SW480 (cell line): ENCODE results near the gene NPAS3.

Experiments used
- DNase-seq: peaks from one replicate; pipeline ENCODE4 v3.0.0-alpha.2; 2016; ENCODE audit warnings: low spot score

The NPAS3 gene

DNA sequence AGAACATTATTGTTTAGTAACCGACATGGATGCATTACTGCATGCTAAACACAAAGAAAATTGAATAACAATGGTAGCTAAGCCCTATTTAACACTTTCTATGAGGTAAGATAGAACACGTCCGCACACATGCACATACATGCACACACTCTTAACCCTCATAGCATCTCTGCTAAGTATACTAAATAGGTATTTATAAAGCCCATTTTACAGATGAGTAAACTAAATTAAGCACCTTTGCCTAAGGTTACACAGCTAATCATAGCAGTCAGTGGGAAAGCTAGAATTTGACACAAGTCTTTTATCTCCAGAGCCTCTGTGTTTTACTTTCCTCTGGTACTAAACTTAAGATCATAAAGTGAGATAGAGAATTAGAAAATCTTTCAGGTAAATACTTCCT lies 577.2 kb downstream of the NPAS3 start:
- no peak for DNase-seq

DNA sequence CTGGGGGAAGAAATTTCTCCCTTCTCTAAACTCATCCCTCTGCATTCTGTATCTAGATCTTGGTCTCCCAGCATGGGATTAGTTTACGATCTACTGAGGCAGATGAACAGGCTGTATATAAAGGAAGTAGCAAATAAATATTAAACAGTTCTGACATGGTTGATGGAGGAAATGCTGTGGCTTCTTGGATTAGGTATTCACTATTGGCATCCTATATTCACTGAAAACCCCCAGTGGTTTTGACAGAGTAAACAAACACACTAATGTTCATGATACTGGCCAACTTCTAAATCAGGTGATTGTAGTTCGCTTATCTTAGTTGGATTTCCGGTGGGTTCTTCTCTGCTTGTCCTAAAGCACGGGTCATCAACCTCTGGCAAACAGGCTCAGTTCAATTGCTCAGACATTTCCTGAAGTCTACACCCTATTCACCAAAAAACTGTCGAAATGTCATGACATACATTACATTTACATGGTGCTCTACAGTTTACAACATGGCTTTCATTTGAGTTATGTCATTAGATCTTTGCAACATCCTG lies 578.3 kb downstream of the NPAS3 start:
- no peak for DNase-seq

- DNase-seq, result no peak
Observed at GRCh38 chr14:33521192-33521591, 582.5 kb downstream of the NPAS3 start.

DNA sequence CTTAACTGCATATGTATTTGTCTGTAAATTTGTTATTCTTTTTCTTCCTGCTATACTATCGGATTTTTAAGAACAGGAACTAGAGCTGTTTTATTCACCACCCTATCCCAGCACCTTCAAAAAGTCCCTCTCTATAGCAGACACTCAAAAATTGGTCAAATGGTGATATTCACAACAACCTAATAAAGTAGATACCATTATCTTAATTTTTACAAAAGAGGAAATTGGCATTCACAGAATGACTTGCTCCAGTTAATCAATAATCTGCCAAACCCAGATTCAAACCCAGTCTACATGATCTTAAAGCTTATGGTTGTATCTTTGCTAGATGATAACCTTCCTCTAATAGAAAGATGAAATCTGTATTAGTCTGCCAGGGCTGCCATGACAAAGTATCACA lies 585.6 kb downstream of the NPAS3 start:
- no peak for DNase-seq

DNA sequence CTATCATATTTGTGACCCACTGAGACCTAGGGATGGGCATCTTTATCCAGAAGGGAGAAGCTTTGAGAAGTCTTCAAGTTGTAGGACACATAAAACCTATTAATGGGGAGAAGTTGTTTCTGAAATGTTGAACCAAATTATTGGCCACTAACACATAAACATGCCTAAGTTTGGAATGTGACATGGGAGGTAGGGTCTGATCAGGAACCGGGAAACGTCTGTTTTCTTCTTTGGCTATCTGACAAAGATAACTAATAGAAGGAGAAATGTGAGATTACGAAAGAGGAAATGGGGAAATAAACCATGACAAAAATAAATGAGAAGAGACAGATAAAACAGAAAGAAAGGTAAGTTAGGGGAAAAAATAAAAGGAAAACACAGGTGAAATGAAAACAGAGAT lies 586.9 kb downstream of the NPAS3 start:
- no peak for DNase-seq

GRCh38 chr14:33527023-33527634 lies 588.5 kb downstream of the NPAS3 start:
- DNase-seq, result no peak

DNA sequence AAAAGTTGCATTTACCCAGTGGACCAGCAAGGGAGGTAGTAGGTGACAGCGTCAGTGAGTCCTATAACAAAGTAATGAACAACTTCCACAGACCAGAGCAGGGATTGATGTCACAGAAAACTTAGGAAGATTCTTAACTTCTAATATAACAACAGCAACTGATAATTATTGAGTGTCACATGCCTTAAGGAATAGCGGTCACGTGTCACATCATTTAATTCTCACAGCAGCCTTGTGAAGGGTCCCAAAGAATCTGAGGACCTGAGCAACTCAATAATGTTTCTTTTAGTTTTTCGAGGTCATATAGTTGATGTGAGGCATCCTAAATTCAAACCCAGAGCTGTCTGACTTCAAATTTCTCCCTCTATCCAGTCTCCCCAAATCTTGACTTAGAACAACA lies 590.0 kb downstream of the NPAS3 start:
- no peak for DNase-seq

DNA sequence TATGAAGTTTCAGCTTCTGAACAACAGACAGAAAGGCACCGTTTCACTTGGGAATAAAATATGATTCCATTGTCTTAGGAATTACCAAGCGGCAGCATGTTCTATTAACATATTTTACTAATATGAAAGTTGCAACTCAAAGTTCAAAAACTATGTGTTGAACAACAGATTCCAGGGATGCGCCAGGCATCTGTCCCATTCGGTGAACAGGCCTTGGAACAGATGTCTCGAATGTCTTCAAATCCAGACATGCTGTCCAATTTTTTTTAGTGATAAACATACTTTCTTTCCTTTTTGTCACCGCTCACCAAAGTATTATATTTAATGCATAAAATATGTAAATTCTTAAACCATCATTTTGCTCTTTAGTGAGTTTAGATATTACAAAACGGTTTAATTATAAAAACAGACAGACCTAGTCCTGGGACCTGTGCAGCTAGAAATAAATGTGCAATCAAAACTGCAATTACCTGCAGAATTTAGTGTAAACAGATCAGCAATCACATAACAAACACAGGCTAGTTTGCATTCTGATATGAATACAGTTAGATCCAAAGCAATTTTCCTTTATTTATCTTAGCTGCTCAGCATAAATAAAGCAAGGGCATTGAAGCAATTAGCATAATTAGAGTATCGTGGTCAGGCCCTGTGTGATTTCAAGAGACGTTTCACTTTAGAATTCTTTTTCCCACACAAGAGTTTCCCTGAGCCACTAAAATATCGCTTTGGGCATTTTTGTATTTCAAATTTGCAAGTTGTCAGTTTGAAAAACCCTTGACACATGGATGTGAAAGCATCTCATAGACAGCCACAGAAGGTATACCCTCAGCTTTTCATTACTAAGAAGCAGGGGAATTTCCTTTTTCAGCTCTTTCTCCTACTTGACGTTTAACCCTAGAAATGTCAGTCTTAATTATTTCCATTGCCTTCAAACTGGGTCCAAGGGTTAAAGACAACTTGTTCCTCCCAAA lies 591.4 kb downstream of the NPAS3 start:
- no peak for DNase-seq

DNA sequence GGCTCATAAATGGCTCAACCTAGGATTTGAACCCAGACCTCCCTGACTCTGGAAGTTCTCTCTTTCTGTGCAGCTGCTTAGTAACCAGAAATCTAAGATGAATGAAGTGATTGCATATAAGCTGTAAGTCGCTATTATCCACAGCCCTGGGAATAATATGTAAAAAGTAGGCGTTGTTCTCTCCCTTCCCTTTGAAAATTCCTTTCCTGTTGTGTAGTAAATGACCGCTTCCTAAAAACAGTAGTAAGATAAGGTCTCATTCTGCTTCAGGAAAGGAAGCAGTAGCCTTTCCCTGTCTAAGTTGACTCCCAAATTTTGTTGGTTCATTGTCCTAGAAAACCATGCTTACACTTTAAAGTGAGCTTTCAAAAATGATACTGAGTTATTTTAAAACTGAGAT lies 593.9 kb downstream of the NPAS3 start:
- no peak for DNase-seq

- DNase-seq, result no peak
Observed at GRCh38 chr14:33534104-33534503, 595.4 kb downstream of the NPAS3 start.

- no peak for DNase-seq
Observed at GRCh38 chr14:33534632-33535031, 596.0 kb downstream of the NPAS3 start.

DNA sequence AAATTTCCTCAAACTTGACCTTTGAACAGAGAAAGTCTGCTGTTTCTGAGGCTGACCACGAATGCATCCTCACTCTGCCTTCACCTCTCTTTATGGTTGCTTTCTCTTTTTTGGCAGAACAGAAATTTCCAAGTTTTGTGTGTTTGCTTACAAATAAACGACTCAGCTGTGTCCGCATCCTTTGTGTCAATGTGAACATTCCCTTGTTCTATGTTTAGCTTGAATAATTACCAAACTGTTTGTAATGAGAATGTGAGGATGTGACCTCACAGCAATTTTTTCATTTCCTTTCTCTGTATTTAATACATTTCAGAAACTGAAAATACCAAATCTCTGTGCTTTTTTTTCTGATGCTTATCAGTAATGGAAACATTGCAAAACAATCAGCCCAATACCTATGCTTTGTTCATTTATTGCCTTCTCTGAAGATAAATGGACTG lies 601.3 kb downstream of the NPAS3 start:
- DNase-seq, result no peak

GRCh38 chr14:33541171-33541570 lies 602.5 kb downstream of the NPAS3 start:
- DNase-seq, result no peak

DNA sequence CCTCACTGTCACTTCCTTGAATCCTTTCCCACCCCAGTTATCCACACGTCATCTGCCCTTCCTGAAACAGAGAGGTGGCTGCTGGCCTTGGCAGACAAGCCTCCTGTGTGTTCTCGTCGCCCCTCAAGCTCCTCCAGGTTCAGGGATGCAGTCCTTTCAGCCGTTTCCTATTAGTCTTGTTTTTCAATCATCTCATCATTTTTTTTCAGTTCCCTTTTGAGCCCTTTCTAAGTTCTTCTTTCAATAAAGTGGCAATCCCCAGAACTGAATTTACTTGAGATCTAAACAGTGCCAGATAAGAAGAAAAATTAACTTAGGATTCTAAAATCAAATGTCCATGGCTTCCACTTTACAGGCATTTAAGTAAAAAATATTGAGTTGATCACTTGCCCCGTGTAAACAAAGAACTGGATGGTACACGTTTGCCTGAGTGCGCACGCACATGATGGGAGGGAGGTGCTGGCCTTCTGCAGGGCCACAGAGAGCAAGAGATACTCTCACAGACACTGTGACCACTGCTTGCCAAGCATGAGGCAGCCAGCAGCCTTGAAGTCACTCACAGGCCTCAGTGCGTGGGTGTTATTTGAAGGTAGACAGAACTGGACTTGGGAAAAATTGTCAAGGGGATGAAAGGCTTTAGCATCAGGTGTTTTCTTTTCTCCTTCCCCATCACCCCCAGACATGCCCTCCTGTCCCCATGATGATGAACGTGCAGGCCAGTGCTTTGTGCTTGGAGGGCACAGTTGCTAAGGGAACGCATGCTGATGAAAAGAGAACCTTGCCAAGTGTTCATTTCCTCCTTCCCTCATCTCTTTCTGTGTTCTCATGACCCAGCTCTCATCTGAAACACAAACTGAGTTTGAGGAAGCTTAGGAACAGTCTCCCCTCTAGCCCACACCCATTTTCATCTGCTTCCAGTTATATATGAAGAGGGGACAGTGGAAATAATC lies 603.9 kb downstream of the NPAS3 start:
- DNase-seq, result no peak

GRCh38 chr14:33545696-33546095 lies 607.0 kb downstream of the NPAS3 start:
- DNase-seq, result no peak

DNA sequence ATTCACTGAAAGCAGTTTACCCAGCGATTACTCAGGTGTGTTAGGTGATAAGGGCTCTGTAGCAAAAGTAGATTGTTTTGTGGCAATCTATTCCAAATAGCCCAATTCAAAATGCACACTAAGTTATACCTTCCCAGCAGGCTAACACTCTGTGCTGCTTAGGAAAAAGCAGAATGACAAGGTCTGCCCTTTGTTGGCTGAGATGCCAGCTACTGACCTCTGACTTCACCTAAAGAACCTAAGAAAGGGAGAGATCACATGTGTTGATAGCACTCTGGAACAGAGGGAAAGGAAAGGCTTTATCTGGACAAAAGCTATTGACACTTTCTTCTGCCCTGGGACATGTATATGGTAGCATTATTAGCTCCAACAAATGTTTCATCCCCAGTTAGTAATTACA lies 609.9 kb downstream of the NPAS3 start:
- DNase-seq, result no peak

DNA sequence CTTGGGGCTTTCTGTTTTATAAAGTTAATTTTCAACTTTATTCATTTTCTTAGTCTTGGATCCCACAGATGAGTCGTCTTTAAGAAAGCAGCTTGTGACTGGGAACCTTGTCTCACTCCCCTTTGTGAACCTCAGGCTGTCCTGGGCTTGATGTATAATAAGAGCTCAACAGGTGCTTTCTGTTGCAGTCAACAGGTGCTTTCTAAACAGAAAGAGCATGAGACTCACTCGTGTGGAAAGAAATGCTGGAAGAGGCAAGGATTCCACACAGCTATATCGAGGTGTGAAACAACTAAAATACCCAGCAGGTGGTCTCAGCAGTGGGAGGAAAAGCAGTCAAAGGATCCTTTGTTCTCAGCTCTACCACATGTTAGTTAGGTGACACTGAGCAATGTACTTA lies 613.3 kb downstream of the NPAS3 start:
- DNase-seq, result no peak

DNA sequence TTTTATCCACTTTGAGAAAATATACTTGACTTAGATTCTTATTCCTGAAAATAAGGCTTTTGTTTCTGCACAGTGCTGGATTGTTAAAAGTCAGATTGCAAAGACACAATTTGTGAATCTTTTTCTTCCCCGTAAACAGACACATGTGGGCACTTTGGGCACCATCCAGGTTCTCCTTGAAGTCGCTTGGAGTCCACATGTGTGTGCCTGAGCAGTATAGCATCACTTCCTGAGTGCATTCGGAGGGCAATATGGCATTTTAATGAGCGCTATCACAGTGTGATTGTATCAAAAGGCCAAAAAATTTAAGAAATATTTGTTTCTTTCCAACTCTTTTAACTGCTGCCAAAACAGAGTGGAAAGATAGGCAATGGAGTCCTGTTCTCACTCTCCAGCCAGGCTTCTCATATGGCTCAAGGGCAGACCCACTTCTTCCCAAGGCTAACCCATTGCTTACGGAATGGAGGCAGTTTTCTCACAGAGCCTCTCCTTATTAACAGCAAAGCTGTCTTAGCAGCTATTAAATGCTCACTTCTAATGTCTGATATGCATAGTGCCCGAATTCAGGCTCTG lies 615.1 kb downstream of the NPAS3 start:
- DNase-seq, result no peak

DNA sequence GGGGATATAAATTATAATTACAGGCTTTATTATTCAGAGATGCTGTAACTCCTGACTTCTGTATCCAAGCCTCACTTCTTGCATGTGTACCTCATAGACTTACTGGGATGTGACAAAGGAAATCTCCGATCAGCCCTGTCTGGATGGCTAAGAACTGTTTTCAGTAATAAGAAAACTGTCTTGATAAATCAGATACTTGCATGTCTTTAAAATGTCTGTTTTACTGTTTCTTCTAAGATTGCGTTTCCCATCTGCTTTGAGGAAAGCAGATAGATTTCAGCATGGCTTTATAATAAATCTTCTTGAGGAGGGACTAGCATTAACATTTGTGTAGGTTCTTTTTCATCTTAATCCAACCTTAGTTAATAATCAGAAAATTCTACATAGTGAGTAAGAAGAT lies 616.3 kb downstream of the NPAS3 start:
- no peak for DNase-seq

GRCh38 chr14:33555710-33556350 lies 617.2 kb downstream of the NPAS3 start:
- DNase-seq, result no peak
